ENCODE measurements around the gene ANAPC4.

ANAPC4 gene

DNA sequence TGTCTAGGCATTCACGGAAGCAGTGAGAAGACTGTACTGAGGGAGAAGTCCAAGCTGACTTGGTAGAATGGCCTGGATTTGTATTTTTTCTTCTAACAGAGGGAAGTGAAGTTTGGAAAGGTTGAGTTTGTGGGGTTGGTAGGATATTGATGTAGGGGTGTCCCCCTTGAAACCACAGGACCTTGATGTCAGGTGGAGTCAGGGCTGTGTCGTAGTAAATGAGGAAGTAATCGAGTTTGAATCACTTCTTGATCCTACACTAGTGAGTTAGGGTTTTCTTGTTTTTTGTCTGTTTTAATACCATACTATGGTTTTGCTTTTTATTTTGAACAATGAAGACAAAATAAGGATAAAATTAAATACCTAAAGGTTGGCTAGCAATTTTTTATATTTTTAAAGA lies 30.1 kb upstream of the ANAPC4 start:
- in situ Hi-C loops (cut with HindIII; ENCODE audit: low pct_ligation_motif_present, low sequenced_read_pairs) = no loop called here
- H3K27ac ChIP-seq = no peak overlapping the region

DNA sequence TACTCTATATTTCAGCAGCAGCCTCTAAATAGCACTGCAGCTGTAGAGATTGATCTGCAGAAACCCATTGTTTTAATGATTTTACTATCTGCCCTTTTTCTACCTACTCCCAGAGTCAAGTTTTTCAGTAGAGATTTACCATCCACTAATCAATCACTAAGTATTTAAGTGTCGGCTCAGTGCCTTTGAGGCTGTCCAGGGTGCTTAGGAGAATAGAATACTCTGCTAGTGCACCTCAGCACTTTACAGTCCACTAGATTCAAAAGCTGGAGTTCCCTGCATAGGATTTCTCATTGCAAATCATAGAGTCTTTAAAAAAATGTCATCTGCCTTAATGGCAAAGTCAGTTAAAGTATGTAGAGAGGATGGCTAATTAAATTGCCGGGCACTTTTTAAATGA lies 29.6 kb upstream of the ANAPC4 start:
- DNase-seq = no peak
- no peak overlapping the region for H3K4me3 ChIP-seq (ENCODE audit: low read depth, low read length)
- no peaks in the 10 kb centered on the region for H3K27me3 ChIP-seq (replicated peaks)
- no peaks in the 10 kb centered on the region for H3K36me3 ChIP-seq (replicated peaks)
- no peak overlapping the region for H3K27ac ChIP-seq
- TF ChIP-seq, protein P1, sequence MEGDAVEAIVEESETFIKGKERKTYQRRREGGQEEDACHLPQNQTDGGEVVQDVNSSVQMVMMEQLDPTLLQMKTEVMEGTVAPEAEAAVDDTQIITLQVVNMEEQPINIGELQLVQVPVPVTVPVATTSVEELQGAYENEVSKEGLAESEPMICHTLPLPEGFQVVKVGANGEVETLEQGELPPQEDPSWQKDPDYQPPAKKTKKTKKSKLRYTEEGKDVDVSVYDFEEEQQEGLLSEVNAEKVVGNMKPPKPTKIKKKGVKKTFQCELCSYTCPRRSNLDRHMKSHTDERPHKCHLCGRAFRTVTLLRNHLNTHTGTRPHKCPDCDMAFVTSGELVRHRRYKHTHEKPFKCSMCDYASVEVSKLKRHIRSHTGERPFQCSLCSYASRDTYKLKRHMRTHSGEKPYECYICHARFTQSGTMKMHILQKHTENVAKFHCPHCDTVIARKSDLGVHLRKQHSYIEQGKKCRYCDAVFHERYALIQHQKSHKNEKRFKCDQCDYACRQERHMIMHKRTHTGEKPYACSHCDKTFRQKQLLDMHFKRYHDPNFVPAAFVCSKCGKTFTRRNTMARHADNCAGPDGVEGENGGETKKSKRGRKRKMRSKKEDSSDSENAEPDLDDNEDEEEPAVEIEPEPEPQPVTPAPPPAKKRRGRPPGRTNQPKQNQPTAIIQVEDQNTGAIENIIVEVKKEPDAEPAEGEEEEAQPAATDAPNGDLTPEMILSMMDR (IDR thresholded peaks at IDR 0.05; ENCODE audit: low read depth, low read length, missing control alignments) = no peak
- in situ Hi-C loops (cut with HindIII; ENCODE audit: low pct_ligation_motif_present, low sequenced_read_pairs) = no loop called here

More for the DNA sequence above, 30.1 kb upstream of the ANAPC4 start:
- H3K4me3 ChIP-seq (ENCODE audit: low read depth, low read length) = no peak overlapping the region
- DNase-seq = no peak
- no peaks in the 10 kb centered on the region for H3K27me3 ChIP-seq (replicated peaks)
- TF ChIP-seq, protein P1 (IDR thresholded peaks at IDR 0.05; ENCODE audit: low read depth, low read length, missing control alignments) = no peak
- no peaks in the 10 kb centered on the region for H3K36me3 ChIP-seq (replicated peaks)

DNA sequence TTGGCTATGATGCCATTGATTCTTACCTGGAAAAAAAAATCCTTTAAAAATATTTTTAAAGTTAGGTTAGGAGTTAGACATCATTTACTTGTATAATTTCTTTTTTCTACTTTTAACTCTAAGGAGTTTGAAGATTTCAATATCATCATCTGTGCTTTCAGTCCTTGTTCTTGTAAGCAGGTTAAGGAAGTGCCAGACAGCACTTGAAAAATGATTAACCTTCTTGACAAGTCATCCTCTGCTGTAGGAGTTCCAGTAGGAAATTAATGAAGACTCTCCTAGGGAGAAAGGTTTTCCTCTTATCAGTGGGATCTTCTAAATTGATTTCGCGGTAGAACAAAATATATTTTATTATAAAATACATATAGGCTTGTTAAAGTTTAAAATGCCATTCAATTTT lies 29.1 kb upstream of the ANAPC4 start:
- Histone ChIP-seq H3K36me3 (replicated peaks) (no peaks in the 10 kb centered on the region), H3K27ac (no peak overlapping the region), H3K27me3 (replicated peaks) (no peaks in the 10 kb centered on the region), H3K4me3 (ENCODE audit: low read depth, low read length) (no peak overlapping the region)
- TF ChIP-seq, protein P1 (IDR thresholded peaks at IDR 0.05; ENCODE audit: low read depth, low read length, missing control alignments) = no peak
- no peak for DNase-seq
- in situ Hi-C loops (cut with HindIII; ENCODE audit: low pct_ligation_motif_present, low sequenced_read_pairs) = no loop called here

DNA sequence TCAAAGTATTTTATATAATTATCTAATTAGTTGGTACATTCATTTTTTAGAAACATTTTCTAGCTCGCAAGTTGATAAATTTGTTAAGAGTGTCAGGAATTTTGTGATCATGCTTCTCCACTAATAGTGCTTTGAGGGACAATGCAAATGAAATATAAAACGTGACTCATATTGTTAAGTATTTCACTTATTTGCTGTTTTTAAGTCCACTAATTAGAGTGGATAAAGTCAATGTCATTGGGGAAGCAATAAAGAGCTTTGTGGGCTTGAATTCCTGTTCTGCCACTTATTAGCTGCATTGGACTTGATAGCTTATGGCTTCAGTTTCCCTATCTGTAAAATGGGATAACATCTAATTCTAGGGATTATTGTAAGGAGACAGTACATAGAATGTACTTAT lies 26.5 kb upstream of the ANAPC4 start:
- no peak for DNase-seq
- in situ Hi-C loops (cut with HindIII; ENCODE audit: low pct_ligation_motif_present, low sequenced_read_pairs) = no loop called here
- Histone ChIP-seq H3K36me3 (replicated peaks) (no peaks in the 10 kb centered on the region), H3K27me3 (replicated peaks) (no peaks in the 10 kb centered on the region), H3K27ac (no peak overlapping the region), H3K4me3 (ENCODE audit: low read depth, low read length) (no peak overlapping the region)
- TF ChIP-seq, protein P1 (IDR thresholded peaks at IDR 0.05; ENCODE audit: low read depth, low read length, missing control alignments) = no peak

DNA sequence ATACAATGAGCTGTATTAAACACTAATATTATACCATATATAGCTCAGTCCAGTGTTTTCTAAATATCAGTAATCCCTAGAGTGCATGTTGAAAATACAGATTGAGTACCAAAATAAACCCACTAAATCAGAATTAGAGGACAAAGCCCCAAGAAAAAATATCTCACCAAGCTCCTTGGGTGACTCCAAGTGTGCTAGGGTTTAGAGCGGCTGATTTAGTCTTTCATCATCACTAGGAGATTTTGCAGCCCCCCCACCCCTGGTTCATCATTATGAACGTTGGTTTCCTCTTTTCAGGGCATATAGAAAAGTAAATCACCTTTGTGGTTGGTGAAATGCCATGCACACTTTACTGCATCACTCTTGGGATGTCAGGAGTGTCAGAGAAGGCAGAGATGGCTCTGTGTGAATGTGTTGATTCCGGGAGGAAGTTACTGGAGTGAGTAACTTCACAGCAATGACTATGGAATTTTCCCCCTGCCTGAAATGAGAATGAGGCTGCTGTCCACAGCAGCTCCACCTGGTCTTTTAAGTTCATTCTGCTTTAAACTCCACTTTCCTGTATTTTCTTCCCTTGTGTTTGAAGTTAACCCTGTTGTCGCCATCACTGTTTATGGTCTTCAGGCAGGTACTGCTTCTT lies 25.2 kb upstream of the ANAPC4 start:
- Histone ChIP-seq H3K27me3 (replicated peaks) (no peaks in the 10 kb centered on the region), H3K4me3 (ENCODE audit: low read depth, low read length) (no peak overlapping the region), H3K27ac (peak overlapping the region; percentile 37), H3K36me3 (replicated peaks) (no peaks in the 10 kb centered on the region)
- TF ChIP-seq, protein P1 (IDR thresholded peaks at IDR 0.05; ENCODE audit: low read depth, low read length, missing control alignments) = no peak
- in situ Hi-C loops (cut with HindIII; ENCODE audit: low pct_ligation_motif_present, low sequenced_read_pairs) = no loop called here
- peak; percentile 54 for DNase-seq

DNA sequence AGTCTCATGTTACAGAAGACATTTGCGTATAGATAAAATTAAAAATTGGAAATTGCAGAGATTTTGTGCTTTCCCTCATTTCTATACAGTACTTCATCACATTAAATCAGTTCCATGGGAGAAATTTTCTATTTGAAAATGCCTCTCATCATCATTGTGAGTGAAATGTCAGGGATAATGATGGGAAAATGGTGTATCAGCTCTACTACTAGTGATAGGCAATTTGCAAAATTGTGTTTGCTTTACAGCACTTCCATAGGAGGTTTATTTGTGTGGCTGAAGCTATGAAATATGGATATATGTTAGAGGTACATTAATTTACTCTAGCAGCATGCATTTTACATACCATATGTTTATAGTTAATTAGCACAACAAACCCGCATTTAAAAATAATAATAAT lies 21.0 kb upstream of the ANAPC4 start:
- no peak overlapping the region for H3K4me3 ChIP-seq (ENCODE audit: low read depth, low read length)
- no peaks in the 10 kb centered on the region for H3K36me3 ChIP-seq (replicated peaks)
- in situ Hi-C loops (cut with HindIII; ENCODE audit: low pct_ligation_motif_present, low sequenced_read_pairs) = no loop called here
- no peaks in the 10 kb centered on the region for H3K27me3 ChIP-seq (replicated peaks)
- TF ChIP-seq, protein P1 (IDR thresholded peaks at IDR 0.05; ENCODE audit: low read depth, low read length, missing control alignments) = no peak
- DNase-seq = no peak
- H3K27ac ChIP-seq = no peak overlapping the region
